BLaER1 treated with 17β-estradiol and CSF1 and Interleukin-3, amounts not matched to agents 10 nM and 100 nM (cell line): ENCODE data around the gene STXBP2.

Source experiments
- H3K27ac ChIP-seq, 11 experiments: shearing (Covaris generic); formaldehyde crosslinking; 2 replicates each; pipeline ENCODE4 v1.8.1; 2022
- H3K27me3 ChIP-seq, 11 experiments: shearing (Covaris generic); formaldehyde crosslinking; 2 replicates each; pipeline ENCODE4 v1.8.1; 2022
- H3K36me3 ChIP-seq, 11 experiments: shearing (Covaris generic); formaldehyde crosslinking; 2 replicates each; pipeline ENCODE4 v1.8.1; 2022
- H3K4me1 ChIP-seq, 10 experiments: shearing (Covaris generic); formaldehyde crosslinking; 2 replicates each; pipeline ENCODE4 v1.8.1; 2022
- H3K4me2 ChIP-seq, 11 experiments: shearing (Covaris generic); formaldehyde crosslinking; 2 replicates each; pipeline ENCODE4 v1.8.1; 2022
- H3K4me3 ChIP-seq, 10 experiments: shearing (Covaris generic); formaldehyde crosslinking; 2 replicates each; pipeline ENCODE4 v1.8.1; 2022
- H3K9ac ChIP-seq, 11 experiments: shearing (Covaris generic); formaldehyde crosslinking; 2 replicates each; pipeline ENCODE4 v1.8.1; 2022
- H3K9me3 ChIP-seq, 11 experiments: shearing (Covaris generic); formaldehyde crosslinking; replicated peaks in 1 of 11; 2 replicates each; pipeline ENCODE4 v1.8.1; 2022
- H4K20me1 ChIP-seq, 11 experiments: shearing (Covaris generic); formaldehyde crosslinking; 2 replicates each; pipeline ENCODE4 v1.8.1; 2022
- Cebpa-rat ChIP-seq, 11 experiments: shearing (Covaris generic); IDR thresholded peaks; 2 replicates each; pipeline ENCODE4 v1.8.1; 2022

Gene STXBP2

GRCh38 chr19:7618771-7619510 lies 18.0 kb upstream of the STXBP2 start:
- no peak overlapping the region for H3K4me2 ChIP-seq
- TF ChIP-seq Cebpa-rat (IDR thresholded peaks at IDR 0.05): no peak
- peaks cover 0 to 8% (median 0%) of the 10 kb centered on the region in 10 experiments; a peak in 2 of 20 replicates for H3K4me1 ChIP-seq
- peaks cover 0 to 72% (median 15%) of the 10 kb centered on the region in 11 experiments; a peak in 9 of 22 replicates for H4K20me1 ChIP-seq
- no peaks in the 10 kb centered on the region for H3K27me3 ChIP-seq
- no peaks in the 10 kb centered on the region for H3K9me3 ChIP-seq
- peaks cover 31 to 71% (median 61%) of the 10 kb centered on the region in 11 experiments for H3K36me3 ChIP-seq
- H3K27ac ChIP-seq: no peak overlapping the region
- H3K9ac ChIP-seq: 0 out of 22 replicates have a peak overlapping the region, but pooled peaks of 1 of the 11 experiments have one; percentile 30
- H3K4me3 ChIP-seq: no peak overlapping the region

- H3K4me2 ChIP-seq: no peak overlapping the region
- H3K36me3 ChIP-seq: peaks cover 39 to 80% (median 70%) of the 10 kb centered on the region in 11 experiments
- no peak overlapping the region for H3K27ac ChIP-seq
- H3K4me3 ChIP-seq: no peak overlapping the region
- no peak overlapping the region for H3K9ac ChIP-seq
- H3K9me3 ChIP-seq: no peaks in the 10 kb centered on the region
- H3K4me1 ChIP-seq: peaks cover 0 to 8% (median 0%) of the 10 kb centered on the region in 10 experiments; a peak in 2 of 20 replicates
- TF ChIP-seq Cebpa-rat (IDR thresholded peaks at IDR 0.05): no peak
- no peaks in the 10 kb centered on the region for H3K27me3 ChIP-seq
- H4K20me1 ChIP-seq: peaks cover 0 to 81% (median 22%) of the 10 kb centered on the region in 11 experiments; a peak in 10 of 22 replicates
Observed at GRCh38 chr19:7619671-7620441, 17.1 kb upstream of the STXBP2 start.

- Histone ChIP-seq H3K4me3 (no peak overlapping the region), H3K36me3 (peaks cover 48 to 89% (median 79%) of the 10 kb centered on the region in 11 experiments), H3K4me2 (no peak overlapping the region), H3K9me3 (no peaks in the 10 kb centered on the region), H3K27ac (no peak overlapping the region), H3K9ac (no peak overlapping the region), H3K27me3 (no peaks in the 10 kb centered on the region), H4K20me1 (peaks cover 0 to 90% (median 24%) of the 10 kb centered on the region in 11 experiments; a peak in 14 of 22 replicates), H3K4me1 (peaks cover 0 to 8% (median 0%) of the 10 kb centered on the region in 10 experiments; a peak in 2 of 20 replicates)
- no peak for TF ChIP-seq Cebpa-rat (IDR thresholded peaks at IDR 0.05)
Observed at GRCh38 chr19:7620442-7621412, 16.2 kb upstream of the STXBP2 start.

GRCh38 chr19:7622933-7623685 lies 13.8 kb upstream of the STXBP2 start:
- H3K36me3 ChIP-seq: peaks cover 64 to 99% (median 89%) of the 10 kb centered on the region in 11 experiments
- peaks cover 3 to 8% (median 6%) of the 10 kb centered on the region in 10 experiments for H3K4me1 ChIP-seq
- no peaks in the 10 kb centered on the region for H3K9me3 ChIP-seq
- no peak overlapping the region for H3K9ac ChIP-seq
- no peak overlapping the region for H3K27ac ChIP-seq
- no peak for TF ChIP-seq Cebpa-rat (IDR thresholded peaks at IDR 0.05)
- H3K4me2 ChIP-seq: no peak overlapping the region
- no peak overlapping the region for H3K4me3 ChIP-seq
- H3K27me3 ChIP-seq: no peaks in the 10 kb centered on the region
- H4K20me1 ChIP-seq: peaks cover 0 to 96% (median 44%) of the 10 kb centered on the region in 11 experiments; a peak in 18 of 22 replicates

- Histone ChIP-seq H3K4me3 (no peak overlapping the region), H3K4me2 (no peak overlapping the region), H3K27ac (no peak overlapping the region), H3K36me3 (peaks cover 64 to 91% (median 81%) of the 10 kb centered on the region in 11 experiments), H3K9ac (no peak overlapping the region), H3K27me3 (no peaks in the 10 kb centered on the region), H3K4me1 (peaks cover 11 to 14% (median 13%) of the 10 kb centered on the region in 10 experiments), H4K20me1 (peaks cover 0 to 92% (median 42%) of the 10 kb centered on the region in 11 experiments; a peak in 18 of 22 replicates), H3K9me3 (no peaks in the 10 kb centered on the region)
- TF ChIP-seq Cebpa-rat (IDR thresholded peaks at IDR 0.05): no peak
Observed at GRCh38 chr19:7623725-7624603, 12.9 kb upstream of the STXBP2 start.

- H3K4me2 ChIP-seq: no peak overlapping the region
- no peak overlapping the region for H3K4me3 ChIP-seq
- H3K36me3 ChIP-seq: peaks cover 64 to 83% (median 75%) of the 10 kb centered on the region in 11 experiments
- TF ChIP-seq Cebpa-rat (IDR thresholded peaks at IDR 0.05): no peak
- peaks cover 0 to 84% (median 39%) of the 10 kb centered on the region in 11 experiments; a peak in 18 of 22 replicates for H4K20me1 ChIP-seq
- no peak overlapping the region for H3K27ac ChIP-seq
- no peaks in the 10 kb centered on the region for H3K27me3 ChIP-seq
- no peak overlapping the region for H3K9ac ChIP-seq
- H3K4me1 ChIP-seq: peaks cover 11 to 14% (median 13%) of the 10 kb centered on the region in 10 experiments
- H3K9me3 ChIP-seq: no peaks in the 10 kb centered on the region
Observed at GRCh38 chr19:7624810-7625209, 12.1 kb upstream of the STXBP2 start.

- Histone ChIP-seq H3K4me3 (no peak overlapping the region), H3K36me3 (peaks cover 57 to 72% (median 65%) of the 10 kb centered on the region in 11 experiments), H3K27ac (no peak overlapping the region), H3K9ac (no peak overlapping the region), H3K9me3 (no peaks in the 10 kb centered on the region), H3K4me1 (peaks cover 18 to 22% (median 20%) of the 10 kb centered on the region in 10 experiments), H4K20me1 (peaks cover 0 to 74% (median 39%) of the 10 kb centered on the region in 11 experiments; a peak in 18 of 22 replicates), H3K27me3 (no peaks in the 10 kb centered on the region), H3K4me2 (no peak overlapping the region)
- TF ChIP-seq Cebpa-rat (IDR thresholded peaks at IDR 0.05): no peak
Observed at GRCh38 chr19:7625763-7626372, 11.0 kb upstream of the STXBP2 start.
